GM18907 (cell line): ENCODE results near the gene SERPINB6.

Experiments
- ATAC-seq: cut with Tn5 transposase; IDR thresholded peaks from one replicate; pipeline ENCODE4 v1.9.1; 2021; ENCODE audit warnings: mild to moderate bottlenecking, moderate library complexity; ENCODE audit not compliant: unreplicated experiment

Gene SERPINB6

GRCh38 chr6:2999618-3000557 is 28.5 kb upstream of the SERPINB6 start, which contains the start of gene NQO2:
Gene NQO2 (plus strand): TSS chr6:2999894. CDS start chr6:3006553, 6,659 bp downstream.
- ATAC-seq: peak; percentile 67

- ATAC-seq: no peak
Observed at GRCh38 chr6:2998998-2999617, 27.7 kb upstream of the SERPINB6 start.

GRCh38 chr6:2998249-2998997 is 27.1 kb upstream of the SERPINB6 start:
- peak; percentile 46 for ATAC-seq

- no peak for ATAC-seq
Observed at GRCh38 chr6:2993755-2994317, 22.5 kb upstream of the SERPINB6 start.

GRCh38 chr6:2992330-2992979 is 21.1 kb upstream of the SERPINB6 start:
- ATAC-seq: no peak

GRCh38 chr6:2990932-2991506 is 19.7 kb upstream of the SERPINB6 start:
- no peak for ATAC-seq

GRCh38 chr6:2990248-2990931 is 19.0 kb upstream of the SERPINB6 start:
- ATAC-seq: no peak

- peak; percentile 78 for ATAC-seq
Observed at GRCh38 chr6:2989332-2990247, 18.2 kb upstream of the SERPINB6 start.

- peak; percentile 72 for ATAC-seq
Observed at GRCh38 chr6:2988426-2989331, 17.3 kb upstream of the SERPINB6 start.

GRCh38 chr6:2988094-2988425 is 16.7 kb upstream of the SERPINB6 start:
- ATAC-seq: no peak

GRCh38 chr6:2986722-2987221 is 15.4 kb upstream of the SERPINB6 start:
- no peak for ATAC-seq

- ATAC-seq: no peak
Observed at GRCh38 chr6:2984738-2985406, 13.5 kb upstream of the SERPINB6 start.

- ATAC-seq: no peak
Observed at GRCh38 chr6:2982426-2983117, 11.2 kb upstream of the SERPINB6 start.

- no peak for ATAC-seq
Observed at GRCh38 chr6:2980465-2980855, 9.1 kb upstream of the SERPINB6 start.

- ATAC-seq: no peak
Observed at GRCh38 chr6:2979819-2980464, 8.6 kb upstream of the SERPINB6 start.

- no peak for ATAC-seq
Observed at GRCh38 chr6:2978923-2979322, 7.6 kb upstream of the SERPINB6 start.
